ENCODE measurements around the gene CAV1.

Gene CAV1

DNA sequence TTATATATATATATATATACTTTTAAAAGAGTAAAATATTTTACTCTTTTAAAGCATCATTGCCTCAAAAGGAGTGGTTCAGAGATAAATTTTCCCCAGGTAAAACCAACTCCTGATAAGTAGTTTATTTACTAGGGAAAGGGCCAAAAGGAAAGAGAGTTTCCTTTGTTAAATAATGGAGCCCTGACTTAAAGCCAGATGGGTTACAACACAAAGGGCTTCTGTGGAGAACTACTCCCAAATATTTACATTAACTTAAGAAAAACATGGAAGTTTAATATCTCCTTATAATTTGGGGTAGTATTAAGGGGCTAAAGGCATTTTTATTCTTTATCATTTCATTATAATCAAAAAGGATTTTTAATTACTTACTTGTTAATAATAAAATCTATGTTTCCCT is 8.5 kb upstream of the CAV1 start:
- no peaks in the 10 kb centered on the region for H3K36me3 ChIP-seq (ENCODE audit: control insufficient read depth, insufficient read depth, low read length)
- H3K4me3 ChIP-seq (replicated peaks; ENCODE audit: low read depth, low read length), result no peak overlapping the region
- no peak for DNase-seq (ENCODE audit: extremely low read depth, insufficient read length)
- TF ChIP-seq, protein P1, sequence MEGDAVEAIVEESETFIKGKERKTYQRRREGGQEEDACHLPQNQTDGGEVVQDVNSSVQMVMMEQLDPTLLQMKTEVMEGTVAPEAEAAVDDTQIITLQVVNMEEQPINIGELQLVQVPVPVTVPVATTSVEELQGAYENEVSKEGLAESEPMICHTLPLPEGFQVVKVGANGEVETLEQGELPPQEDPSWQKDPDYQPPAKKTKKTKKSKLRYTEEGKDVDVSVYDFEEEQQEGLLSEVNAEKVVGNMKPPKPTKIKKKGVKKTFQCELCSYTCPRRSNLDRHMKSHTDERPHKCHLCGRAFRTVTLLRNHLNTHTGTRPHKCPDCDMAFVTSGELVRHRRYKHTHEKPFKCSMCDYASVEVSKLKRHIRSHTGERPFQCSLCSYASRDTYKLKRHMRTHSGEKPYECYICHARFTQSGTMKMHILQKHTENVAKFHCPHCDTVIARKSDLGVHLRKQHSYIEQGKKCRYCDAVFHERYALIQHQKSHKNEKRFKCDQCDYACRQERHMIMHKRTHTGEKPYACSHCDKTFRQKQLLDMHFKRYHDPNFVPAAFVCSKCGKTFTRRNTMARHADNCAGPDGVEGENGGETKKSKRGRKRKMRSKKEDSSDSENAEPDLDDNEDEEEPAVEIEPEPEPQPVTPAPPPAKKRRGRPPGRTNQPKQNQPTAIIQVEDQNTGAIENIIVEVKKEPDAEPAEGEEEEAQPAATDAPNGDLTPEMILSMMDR (IDR thresholded peaks at IDR 0.05; ENCODE audit: insufficient read depth, low read length, poor library complexity, severe bottlenecking), result no peak
- H3K27me3 ChIP-seq (replicated peaks; ENCODE audit: control insufficient read depth, insufficient read depth, low read length), result no peaks in the 10 kb centered on the region

DNA sequence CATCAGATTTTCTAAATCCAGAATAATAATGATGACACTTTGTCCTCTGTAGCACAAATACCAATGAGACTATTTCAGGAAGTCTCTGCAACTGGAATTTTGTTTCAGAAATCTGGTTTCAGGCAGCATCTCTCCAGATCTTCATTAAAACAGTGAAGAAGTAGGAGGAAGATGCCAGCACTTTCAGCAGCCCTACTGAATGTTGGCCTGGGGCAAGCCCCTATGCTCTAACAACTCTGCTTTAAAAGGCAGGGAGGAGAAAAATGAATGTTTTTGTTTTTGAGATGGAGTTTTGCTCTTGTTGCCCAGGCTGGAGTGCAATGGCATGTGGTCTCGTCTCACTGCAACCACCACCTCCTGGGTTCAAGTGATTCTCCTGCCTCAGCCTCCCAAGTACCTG is 7.2 kb upstream of the CAV1 start:
- H3K36me3 ChIP-seq (ENCODE audit: control insufficient read depth, insufficient read depth, low read length), result no peaks in the 10 kb centered on the region
- DNase-seq (ENCODE audit: extremely low read depth, insufficient read length), result no peak
- TF ChIP-seq, protein P1 (IDR thresholded peaks at IDR 0.05; ENCODE audit: insufficient read depth, low read length, poor library complexity, severe bottlenecking), result no peak

DNA sequence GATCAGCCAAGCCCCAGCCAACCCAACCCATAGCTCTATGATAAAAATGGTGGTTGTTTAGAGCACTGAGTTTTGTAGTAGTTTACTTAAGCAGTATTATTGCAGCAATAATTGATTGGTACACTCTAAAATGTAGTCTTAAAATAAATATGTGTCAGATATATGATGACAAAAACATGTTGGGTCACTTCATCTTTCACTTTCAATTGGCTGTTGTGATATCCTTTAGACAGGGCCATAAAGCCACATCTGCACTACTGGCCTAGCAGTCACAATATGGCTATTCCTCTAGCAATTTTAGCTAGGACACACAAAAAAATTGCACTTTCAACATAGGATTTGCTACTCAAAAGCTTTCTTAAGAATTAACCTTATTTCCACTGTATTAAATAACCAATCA is 5.9 kb upstream of the CAV1 start:
- TF ChIP-seq, protein P1 (IDR thresholded peaks at IDR 0.05; ENCODE audit: insufficient read depth, low read length, poor library complexity, severe bottlenecking), result no peak
- H3K27me3 ChIP-seq (replicated peaks; ENCODE audit: control insufficient read depth, insufficient read depth, low read length), result no peaks in the 10 kb centered on the region
- no peak overlapping the region for H3K4me3 ChIP-seq (replicated peaks; ENCODE audit: low read depth, low read length)
- H3K36me3 ChIP-seq (ENCODE audit: control insufficient read depth, insufficient read depth, low read length), result no peaks in the 10 kb centered on the region
- DNase-seq (ENCODE audit: extremely low read depth, insufficient read length), result no peak

More for the DNA sequence above, 7.2 kb upstream of the CAV1 start:
- Histone ChIP-seq H3K4me3 (replicated peaks; ENCODE audit: low read depth, low read length) (no peak overlapping the region), H3K27me3 (replicated peaks; ENCODE audit: control insufficient read depth, insufficient read depth, low read length) (no peaks in the 10 kb centered on the region)

DNA sequence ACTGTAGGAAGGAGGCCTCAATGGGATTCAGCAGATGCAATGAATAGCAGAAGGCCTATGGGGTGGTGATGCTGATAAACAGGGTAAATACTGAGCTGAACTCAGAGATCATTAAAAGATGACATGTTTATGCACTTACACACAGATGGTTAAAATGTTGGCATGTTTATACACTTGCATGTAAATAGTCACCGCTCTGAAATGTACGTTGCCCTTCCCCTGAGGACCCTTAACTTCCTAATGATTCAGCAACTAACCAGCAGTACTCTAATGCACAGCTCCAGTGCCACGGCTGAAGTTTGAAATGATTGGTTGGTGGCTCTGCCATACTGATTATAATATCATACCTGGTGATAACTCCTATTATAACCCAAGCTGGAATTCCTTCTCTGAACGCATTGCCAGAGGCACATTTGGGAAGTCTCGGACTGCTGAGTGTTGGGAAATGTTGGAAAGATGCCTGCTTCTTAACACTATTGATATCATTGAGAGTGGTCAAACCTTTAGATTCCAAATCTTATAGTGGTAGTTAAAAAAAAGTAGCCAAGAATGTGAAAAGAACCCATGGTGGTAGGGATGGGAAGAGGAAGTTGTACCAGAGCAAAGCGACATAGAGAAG is 3.7 kb upstream of the CAV1 start:
- DNase-seq (ENCODE audit: extremely low read depth, insufficient read length), result no peak
- H3K27me3 ChIP-seq (replicated peaks; ENCODE audit: control insufficient read depth, insufficient read depth, low read length), result no peaks in the 10 kb centered on the region; the same call in 1 of the 2 replicates
- H3K36me3 ChIP-seq (ENCODE audit: control insufficient read depth, insufficient read depth, low read length), result no peaks in the 10 kb centered on the region
- TF ChIP-seq, protein P1 (IDR thresholded peaks at IDR 0.05; ENCODE audit: insufficient read depth, low read length, poor library complexity, severe bottlenecking), result no peak
- no peak overlapping the region for H3K4me3 ChIP-seq (replicated peaks; ENCODE audit: low read depth, low read length)

DNA sequence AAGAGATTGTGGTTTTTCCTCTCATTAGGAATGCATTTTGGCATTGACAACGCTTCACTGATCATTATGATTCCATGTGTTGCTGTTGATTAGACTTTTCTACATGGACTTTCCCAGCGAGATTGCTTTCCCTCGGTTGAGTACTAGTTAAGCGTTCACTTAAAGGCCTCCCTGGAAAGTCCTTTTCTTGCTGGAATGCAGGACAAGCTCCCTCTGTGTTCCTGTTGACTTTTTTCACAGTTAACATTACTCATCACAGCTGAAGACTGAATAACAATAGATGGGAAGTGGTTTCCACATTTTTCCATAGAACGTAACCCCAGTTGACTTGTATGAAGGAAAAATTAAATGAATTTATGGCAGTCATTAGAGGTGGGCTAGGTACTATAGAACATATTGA is 2.6 kb upstream of the CAV1 start:
- Histone ChIP-seq H3K27me3 (replicated peaks; ENCODE audit: control insufficient read depth, insufficient read depth, low read length) (no peaks in the 10 kb centered on the region; the same call in 1 of the 2 replicates), H3K36me3 (ENCODE audit: control insufficient read depth, insufficient read depth, low read length) (no peaks in the 10 kb centered on the region), H3K4me3 (replicated peaks; ENCODE audit: low read depth, low read length) (no peak overlapping the region)
- TF ChIP-seq, protein P1 (IDR thresholded peaks at IDR 0.05; ENCODE audit: insufficient read depth, low read length, poor library complexity, severe bottlenecking), result no peak
- DNase-seq (ENCODE audit: extremely low read depth, insufficient read length), result no peak

DNA sequence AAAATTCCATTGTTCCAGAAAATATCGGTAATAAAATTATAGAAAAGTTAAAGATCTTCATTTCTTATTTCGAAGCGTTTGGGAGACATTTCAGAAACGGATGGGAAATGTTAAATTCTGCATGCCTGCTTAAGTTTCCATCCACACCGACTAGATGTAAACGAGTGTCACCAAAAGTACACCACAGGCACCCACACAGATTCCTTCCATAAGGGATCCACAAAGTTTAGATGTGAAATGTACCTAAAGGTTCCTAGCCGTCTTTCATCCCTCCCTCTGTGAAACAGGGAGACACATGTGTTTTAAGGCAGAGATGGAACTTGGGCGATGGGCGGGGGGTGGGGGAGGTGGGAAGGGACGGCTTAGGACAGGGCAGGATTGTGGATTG is 621 bp upstream of the CAV1 start:
- TF ChIP-seq, protein P1 (IDR thresholded peaks at IDR 0.05; ENCODE audit: insufficient read depth, low read length, poor library complexity, severe bottlenecking), result no peak
- Histone ChIP-seq H3K36me3 (ENCODE audit: control insufficient read depth, insufficient read depth, low read length) (no peaks in the 10 kb centered on the region), H3K27me3 (replicated peaks; ENCODE audit: control insufficient read depth, insufficient read depth, low read length) (no peaks in the 10 kb centered on the region; the same call in 1 of the 2 replicates), H3K4me3 (replicated peaks; ENCODE audit: low read depth, low read length) (no peak overlapping the region)
- DNase-seq (ENCODE audit: extremely low read depth, insufficient read length), result no peak
